Stimulated activated CD8-positive, alpha-beta memory T cell treated with anti-CD3 and anti-CD28 coated beads, Interleukin-7, amount 100 ng/mL, for 1 hour (primary cell): ENCODE results near the gene DENR.
A peak's percentile ranks its signal among the peaks of the same experiment; 100 is the strongest.
"Not testable (repeated sequence)": the region's sequence is repeated elsewhere in the genome, so short reads cannot be mapped to it uniquely, and the experiment has no call there.

ENCODE experiments used
- DNase-seq, 2 donors: peaks; one replicate each; pipeline ENCODE4 v3.0.0-alpha.2; 2020; ENCODE audit warnings: low read depth in 2 of 2

The DENR gene, protein sequence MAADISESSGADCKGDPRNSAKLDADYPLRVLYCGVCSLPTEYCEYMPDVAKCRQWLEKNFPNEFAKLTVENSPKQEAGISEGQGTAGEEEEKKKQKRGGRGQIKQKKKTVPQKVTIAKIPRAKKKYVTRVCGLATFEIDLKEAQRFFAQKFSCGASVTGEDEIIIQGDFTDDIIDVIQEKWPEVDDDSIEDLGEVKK

GRCh38 chr12:122752464-122753318, at the start of gene DENR:
TSS of gene DENR (plus strand) at chr12:122752824. CDS start at chr12:122753702, 878 bp downstream.
- peak; percentile 99 for DNase-seq

DNA sequence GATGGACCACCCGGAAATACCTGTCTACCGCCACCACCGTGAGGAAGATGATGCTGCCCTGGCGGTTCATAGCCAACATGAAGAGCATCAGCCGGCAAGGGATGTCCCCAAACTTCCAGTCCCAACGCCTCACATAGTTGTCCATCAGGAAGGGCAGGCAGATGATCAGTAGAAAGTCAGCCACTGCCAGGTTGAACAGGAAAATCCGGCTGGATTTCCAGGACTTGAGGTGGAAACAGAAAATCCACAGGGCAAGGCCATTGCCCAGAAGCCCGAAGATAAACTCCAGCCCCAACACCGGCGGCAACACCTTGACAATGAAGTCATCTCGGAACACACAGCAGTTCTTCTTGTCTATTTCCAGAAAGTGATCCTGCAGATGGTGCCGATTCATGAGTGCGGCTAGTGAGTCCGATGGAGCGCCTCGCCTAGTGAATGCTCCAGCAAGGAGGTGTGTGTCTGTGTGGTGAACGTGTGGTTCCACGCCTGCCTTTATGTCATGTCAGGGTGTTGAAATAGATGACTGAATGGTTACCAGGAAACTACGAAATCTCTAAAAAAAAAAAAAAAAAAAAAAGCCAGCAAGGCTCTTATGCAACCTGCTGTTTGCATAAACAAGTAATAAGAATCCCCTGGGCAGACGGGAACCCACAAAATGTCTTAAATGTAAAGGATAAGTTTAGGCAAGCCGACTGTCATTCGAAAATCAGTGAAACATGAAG, 49.6 kb upstream of the DENR start, which contains the start of gene HCAR2:
Gene HCAR2, minus strand, starts transcription at position 468 of the 722 bp plus-strand sequence. Its CDS starts 74 bp downstream, at position 394.
- DNase-seq, result not testable (repeated sequence)

DNA sequence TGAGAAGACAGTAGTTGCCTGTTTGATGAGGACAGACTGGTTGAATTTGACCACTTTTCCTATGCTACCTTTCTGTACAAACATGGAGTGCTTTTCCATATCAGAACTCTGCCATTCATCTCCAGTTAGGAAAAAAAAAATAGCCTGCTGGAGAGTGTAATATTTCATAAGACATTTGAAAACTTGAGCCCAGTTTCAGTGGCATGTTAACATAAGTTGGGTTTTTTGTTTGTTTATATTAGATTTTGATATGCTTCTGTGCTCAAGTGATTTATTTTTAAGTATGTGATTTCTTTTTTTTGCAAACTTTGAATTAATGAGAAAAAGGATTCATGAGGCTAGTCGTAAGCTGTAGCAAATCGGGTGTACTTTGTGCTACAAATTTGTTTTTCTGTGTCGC, 48.8 kb upstream of the DENR start:
- not testable (repeated sequence) for DNase-seq

DNA sequence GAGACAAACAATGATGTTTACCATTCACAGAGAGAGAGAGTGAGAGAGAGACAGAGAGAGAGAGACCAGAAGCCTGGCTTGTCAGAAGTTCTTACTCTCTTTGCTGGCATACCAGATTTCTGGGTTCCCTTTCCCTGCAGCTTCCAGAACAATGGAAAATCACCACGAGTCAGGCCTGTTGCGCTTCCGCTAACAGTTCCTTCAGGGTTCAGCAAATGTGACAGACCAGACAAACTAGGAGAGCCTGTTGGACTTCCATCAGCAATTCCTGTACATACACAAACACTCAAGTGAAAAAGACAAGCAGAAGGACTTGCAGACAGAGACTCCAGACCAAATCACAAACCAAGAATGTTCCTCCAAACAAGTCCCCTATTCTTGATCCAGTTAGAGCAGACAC, 43.3 kb upstream of the DENR start:
- not testable (repeated sequence) for DNase-seq

- not testable (repeated sequence) for DNase-seq
Observed at GRCh38 chr12:122710341-122710740, 42.3 kb upstream of the DENR start.

GRCh38 chr12:122711266-122711665, 41.4 kb upstream of the DENR start:
- not testable (repeated sequence) for DNase-seq

DNA sequence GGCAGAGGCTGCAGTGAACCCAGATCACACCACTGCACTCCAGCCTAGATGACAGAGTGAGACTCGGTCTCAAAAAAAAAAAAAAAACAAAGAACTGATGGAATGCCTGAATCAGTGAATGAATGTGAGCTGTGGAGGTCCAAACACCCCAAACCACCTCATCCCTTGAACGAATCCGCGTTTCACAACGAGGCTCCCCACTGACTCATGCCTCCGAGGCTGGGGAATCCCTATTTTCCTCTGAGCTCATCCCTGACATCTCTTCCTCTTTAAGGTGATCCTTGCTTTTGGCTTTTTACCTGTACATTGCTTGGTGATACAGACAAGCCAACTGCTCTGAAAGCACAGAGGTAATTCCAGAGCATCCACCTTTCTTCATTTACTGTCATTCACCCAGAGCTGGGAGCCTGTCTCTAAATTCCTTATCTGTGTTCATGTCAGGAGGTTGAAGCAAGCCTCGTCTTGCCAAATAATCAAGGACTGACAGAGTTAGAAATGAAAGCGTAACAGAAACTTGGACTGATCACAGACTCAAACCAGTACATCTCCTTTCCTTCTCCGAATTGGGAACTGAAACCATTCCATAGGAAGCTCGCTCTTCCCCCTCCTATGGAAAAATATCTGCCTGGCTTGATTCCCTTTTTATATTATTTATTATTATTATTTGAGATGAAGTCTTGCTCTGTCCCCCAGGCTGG, 39.0 kb upstream of the DENR start:
- DNase-seq, result not testable (repeated sequence)

DNA sequence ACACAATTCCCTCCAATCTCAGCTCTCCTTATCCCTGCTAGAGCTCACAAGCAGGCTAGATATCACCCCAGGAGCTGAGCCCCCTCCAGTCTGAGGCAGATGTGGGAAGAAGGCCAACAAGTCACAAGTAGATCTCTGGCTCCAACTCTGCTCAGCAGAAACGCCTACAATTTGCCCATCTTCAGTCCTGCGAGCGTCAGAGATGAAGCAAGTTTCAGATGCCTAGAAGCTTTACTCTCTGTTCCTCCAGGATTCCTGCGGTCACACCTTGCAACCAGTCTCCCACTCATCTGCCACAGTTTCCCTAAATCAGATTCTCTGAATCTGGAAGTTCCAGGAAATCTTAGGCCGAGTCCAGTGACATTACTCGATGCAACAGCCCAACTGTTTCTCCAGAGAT, 37.4 kb upstream of the DENR start:
- DNase-seq, result not testable (repeated sequence)

DNA sequence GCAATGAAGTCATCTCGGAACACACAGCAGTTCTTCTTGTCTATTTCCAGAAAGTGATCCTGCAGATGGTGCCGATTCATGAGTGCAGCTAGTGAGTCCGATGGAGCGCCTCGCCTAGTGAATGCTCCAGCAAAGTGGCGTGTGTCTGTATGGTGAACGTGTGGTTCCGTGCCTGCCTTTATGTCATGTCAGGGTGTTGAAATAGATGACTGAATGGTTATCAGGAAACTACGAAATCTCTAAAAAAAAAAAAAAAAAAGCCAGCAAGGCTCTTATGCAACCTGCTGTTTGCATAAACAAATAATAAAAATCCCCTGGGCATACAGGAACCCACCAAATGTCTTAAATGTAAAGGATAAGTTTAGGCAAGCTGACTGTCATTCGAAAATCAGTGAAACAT, 36.0 kb upstream of the DENR start, which contains the start of gene HCAR3:
Gene HCAR3, minus strand, starts transcription at position 154 of the 400 bp plus-strand sequence. Its CDS starts 74 bp downstream, at position 80.
- DNase-seq, result not testable (repeated sequence)

- no peak for DNase-seq
Observed at GRCh38 chr12:122721057-122721545, 31.5 kb upstream of the DENR start.

GRCh38 chr12:122722387-122722786, 30.2 kb upstream of the DENR start:
- DNase-seq, result no peak

GRCh38 chr12:122724641-122725243, 27.9 kb upstream of the DENR start:
- no peak for DNase-seq

GRCh38 chr12:122725452-122726079, 27.1 kb upstream of the DENR start:
- no peak for DNase-seq

- DNase-seq, result no peak
Observed at GRCh38 chr12:122726080-122726558, 26.5 kb upstream of the DENR start.

DNA sequence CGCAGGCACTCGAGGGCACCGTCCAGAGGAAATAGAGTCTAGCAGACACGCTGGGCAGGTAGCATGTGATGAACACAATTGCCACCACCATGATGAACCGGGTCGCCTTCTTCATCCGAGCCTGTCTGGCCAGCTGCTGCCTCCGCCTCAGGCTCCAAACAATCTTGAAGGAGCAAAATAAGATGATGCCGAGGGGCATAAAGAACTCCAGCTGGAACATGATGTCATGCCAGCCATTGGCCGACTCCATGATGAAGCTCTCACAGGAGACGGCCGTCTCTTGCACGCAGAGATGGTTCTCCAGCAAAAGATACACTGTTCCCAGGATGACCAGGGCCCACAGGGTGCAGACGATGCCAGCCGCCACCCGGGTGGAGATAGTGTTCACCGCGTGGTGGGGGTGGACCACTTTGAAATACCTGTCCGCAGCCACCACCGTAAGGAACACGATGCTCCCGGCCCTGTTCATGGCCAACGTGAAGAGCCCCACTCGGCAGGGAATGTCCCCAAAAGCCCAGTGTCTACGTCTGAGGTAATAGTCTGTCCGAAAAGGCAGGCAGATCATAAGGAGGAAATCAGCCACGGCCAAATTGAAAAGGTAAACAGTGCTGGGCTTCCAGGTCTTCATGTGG, 22.9 kb upstream of the DENR start:
- DNase-seq, result no peak

- DNase-seq, result no peak
Observed at GRCh38 chr12:122730215-122731014, 22.2 kb upstream of the DENR start, which contains the start of gene HCAR1. TSS of gene HCAR1 (minus strand) at chr12:122730844. CDS start at chr12:122730339, 505 bp downstream.

DNA sequence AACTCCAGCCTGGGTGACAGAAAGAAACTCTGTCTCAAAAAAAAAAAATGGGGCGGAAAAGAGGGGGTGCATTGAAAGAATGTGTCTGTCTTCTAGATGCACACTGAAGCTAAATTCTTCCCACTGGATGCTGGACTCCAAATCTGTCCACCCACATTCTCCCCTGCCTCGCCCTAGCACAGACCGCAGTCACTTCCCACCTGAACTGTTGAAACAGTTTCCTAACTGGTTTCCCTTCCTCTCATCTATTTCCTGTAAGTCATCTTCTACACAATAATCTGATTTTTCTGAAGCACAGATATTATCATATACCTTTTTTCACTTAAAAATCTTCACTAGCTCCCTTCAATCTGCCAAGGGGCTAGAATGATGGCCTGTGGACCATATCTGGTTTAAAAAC, 20.5 kb upstream of the DENR start:
- DNase-seq, result no peak

DNA sequence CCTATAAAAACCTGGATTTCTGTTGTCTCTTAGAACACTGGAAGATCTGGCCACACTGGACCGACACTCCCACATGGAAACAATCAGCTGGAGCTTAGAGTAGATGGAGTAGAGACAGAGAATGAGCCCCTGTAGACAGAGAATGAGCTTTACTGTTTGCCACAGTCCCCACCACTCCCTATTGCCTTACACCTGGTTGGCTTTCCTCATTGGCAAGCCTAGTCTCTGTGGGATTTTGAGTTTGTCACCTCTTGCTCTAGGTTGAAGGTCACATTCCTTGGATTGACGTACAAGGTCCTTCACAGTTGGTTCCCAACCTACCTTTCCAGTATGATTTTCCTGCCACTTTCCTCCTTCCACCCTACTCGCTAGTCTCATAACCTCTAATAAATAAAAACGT, 20.0 kb upstream of the DENR start:
- DNase-seq, result no peak

DNA sequence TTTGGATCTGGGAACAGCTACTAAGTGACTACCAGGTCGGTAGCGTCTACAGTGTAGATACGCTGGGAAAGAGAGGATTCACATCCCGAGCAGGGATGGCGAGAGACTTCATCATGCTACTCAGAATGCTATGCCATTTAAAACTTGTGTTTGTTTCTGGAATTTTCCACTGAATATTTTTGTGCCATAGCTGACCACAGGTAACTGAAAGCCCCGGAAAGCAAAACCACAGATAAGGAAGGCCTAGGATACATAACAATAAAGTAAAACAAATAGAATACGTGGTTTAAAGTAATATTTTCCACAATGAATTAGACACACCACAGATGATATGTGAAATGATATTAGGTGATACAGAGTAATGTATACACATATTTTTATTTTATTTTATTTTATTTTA, 14.1 kb upstream of the DENR start:
- no peak for DNase-seq
